Activated B cell treated with CpG ODN at 0.5 μM for 24 hours (primary cell): Measurements from ENCODE around the gene SNRNP70. TPM values are rescaled to one million over a fixed set of nuclear protein-coding genes. Genes with fewer than 3 reads are reported as not detected.

Experiments used
- ATAC-seq: fragments of 200-7000 bp; cut with Tn5 transposase; one replicate; pipeline ENCODE4 v1.10.0; 2021; ENCODE audit warnings: low read depth, mild to moderate bottlenecking, moderate library complexity
- CTCF ChIA-PET: fragments of 350-600 bp; sonication (Branson Sonifier 250); formaldehyde crosslinking; loops from one replicate; lab custom pipeline; 2021; ENCODE audit warnings: antibody characterized with exemption; lab: Charles Lee
- POLR2A ChIA-PET: fragments of 350-600 bp; sonication (Branson Sonifier 250); formaldehyde crosslinking; loops from one replicate; lab custom pipeline; 2021; ENCODE audit warnings: antibody characterized with exemption; lab: Charles Lee
- DNase-seq: peaks from one replicate; pipeline ENCODE4 v3.0.0; 2022
- H3K27ac Mint-ChIP-seq: one replicate; pipeline ENCODE4 v1.8.0; 2020; ENCODE audit warnings: mixed read lengths
- H3K27me3 Mint-ChIP-seq: one replicate; pipeline ENCODE4 v1.8.0; 2021; ENCODE audit warnings: mixed read lengths
- H3K36me3 Mint-ChIP-seq: one replicate; pipeline ENCODE4 v1.8.0; 2021; ENCODE audit warnings: low read depth, mixed read lengths
- H3K4me1 Mint-ChIP-seq: one replicate; pipeline ENCODE4 v1.8.0; 2021; ENCODE audit warnings: mixed read lengths
- H3K4me3 Mint-ChIP-seq: one replicate; pipeline ENCODE4 v1.8.0; 2020; ENCODE audit warnings: mild to moderate bottlenecking, mixed read lengths
- H3K9me3 Mint-ChIP-seq: one replicate; pipeline ENCODE4 v1.8.0; 2020; ENCODE audit warnings: mixed read lengths
- CTCF ChIP-seq: fragments of 200-600 bp; IDR thresholded peaks from one replicate; pipeline ENCODE4 v1.8.0; 2022; ENCODE audit warnings: antibody characterized with exemption, mild to moderate bottlenecking
- intact Hi-C: fragments of 100-400 bp; cut with micrococcal nuclease; formaldehyde crosslinking; loops from one replicate; pipeline ENCODE4 v1.15.1; 2024
- total RNA-seq: library from RNA; stranded (reverse); gene quantifications from 2 replicates; pipeline ENCODE4 v1.2.3, GENCODE V29; 2022

SNRNP70 gene
- total RNA-seq, 1 donor from 2014 or later, result 298 TPM

DNA sequence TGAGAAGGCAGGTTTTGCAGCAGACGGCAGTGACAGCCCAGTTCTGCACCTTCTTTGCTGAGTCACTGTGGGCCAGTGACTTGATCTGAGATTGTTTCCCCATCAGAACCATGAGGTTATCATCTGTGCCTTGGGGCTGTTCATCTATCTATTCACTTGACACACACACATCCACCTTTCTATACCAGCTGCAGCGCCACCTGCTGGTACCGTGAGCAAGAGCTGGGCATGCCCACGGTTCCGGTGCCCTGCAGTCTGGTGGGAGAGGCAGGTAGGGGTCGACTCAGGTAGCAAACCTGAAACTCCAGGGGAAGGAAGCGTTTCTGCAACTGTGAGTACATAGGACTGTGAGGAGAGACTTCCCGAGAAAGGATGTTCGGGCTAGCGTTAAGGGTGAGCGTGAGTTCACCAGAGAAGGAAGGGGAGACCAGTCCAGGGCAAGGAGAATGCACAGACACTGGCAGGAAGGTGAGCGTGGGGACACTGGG lies 21.4 kb downstream of the SNRNP70 start:
- Mint-ChIP-seq H3K27ac (peak overlapping the region; percentile 62), H3K9me3 (no peaks in the 10 kb centered on the region), H3K4me3 (no peak overlapping the region), H3K4me1 (peaks cover 9% of the 10 kb centered on the region), H3K27me3 (no peaks in the 10 kb centered on the region), H3K36me3 (peaks cover 66% of the 10 kb centered on the region)
- intact Hi-C loops, result no loop called here
- CTCF ChIA-PET, result interaction anchor here (0.9 to 1.7 kb wide), 6 partner anchors 9 to 101 kb away, joined by 3 to 19 read pairs (median 4); no protein-coding TSS in a partner anchor
- peak; percentile 56 for DNase-seq
- TF ChIP-seq CTCF, result peak; percentile 28
- ATAC-seq, result peak; percentile 83
- POLR2A ChIA-PET, result interaction anchor here (1.3 kb wide), 1 partner anchor 9 kb away, joined by 4 read pairs; no protein-coding TSS in a partner anchor

GRCh38 chr19:49107625-49108459 lies 22.6 kb downstream of the SNRNP70 start:
- no peak for TF ChIP-seq CTCF
- no peak overlapping the region for H3K4me3 Mint-ChIP-seq
- ChIA-PET CTCF (no interaction called here), POLR2A (no interaction called here)
- H3K4me1 Mint-ChIP-seq, result peaks cover 9% of the 10 kb centered on the region
- H3K27ac Mint-ChIP-seq, result no peak overlapping the region
- DNase-seq, result no peak
- H3K9me3 Mint-ChIP-seq, result no peaks in the 10 kb centered on the region
- intact Hi-C loops, result no loop called here
- ATAC-seq, result no peak
- no peaks in the 10 kb centered on the region for H3K27me3 Mint-ChIP-seq
- H3K36me3 Mint-ChIP-seq, result peaks cover 57% of the 10 kb centered on the region

DNA sequence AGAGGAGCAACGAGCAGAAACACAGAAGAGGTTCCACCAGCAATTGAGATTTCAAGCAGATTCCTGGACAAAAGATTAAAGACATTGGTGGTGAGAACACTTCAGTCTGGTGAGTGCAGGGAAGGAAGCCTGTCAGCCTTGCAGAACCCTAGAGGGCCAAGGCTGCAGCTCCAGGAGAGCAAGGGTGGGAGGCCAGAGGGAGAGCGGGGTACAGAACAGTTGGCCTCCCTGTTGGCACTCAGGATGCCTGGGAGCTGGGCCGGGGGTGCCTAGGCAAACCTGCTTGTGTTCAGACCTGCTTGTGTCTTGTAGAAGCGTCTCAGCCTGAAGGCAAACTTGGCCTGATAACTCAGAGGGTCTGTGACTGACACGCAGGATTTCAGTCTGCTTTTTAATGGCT lies 23.8 kb downstream of the SNRNP70 start:
- Mint-ChIP-seq H3K4me3 (no peak overlapping the region), H3K27ac (no peak overlapping the region), H3K27me3 (no peaks in the 10 kb centered on the region), H3K9me3 (no peaks in the 10 kb centered on the region), H3K36me3 (peaks cover 51% of the 10 kb centered on the region), H3K4me1 (peaks cover 14% of the 10 kb centered on the region)
- ATAC-seq (no peak), DNase-seq (no peak)
- intact Hi-C loops, result no loop called here
- CTCF ChIA-PET, result interaction anchor here (1.4 kb wide), 1 partner anchor 11 kb away, joined by 3 read pairs; no protein-coding TSS in a partner anchor
- POLR2A ChIA-PET, result interaction anchor here (0.5 to 0.7 kb wide), 2 partner anchors 450 to 475 kb away, joined by 3 to 8 read pairs; no protein-coding TSS in a partner anchor
- TF ChIP-seq CTCF, result no peak

GRCh38 chr19:49109569-49110233 lies 24.4 kb downstream of the SNRNP70 start:
- H3K4me3 Mint-ChIP-seq, result no peak overlapping the region
- ATAC-seq, result no peak
- CTCF ChIA-PET, result interaction anchor here (1.4 kb wide), 1 partner anchor 12 kb away, joined by 3 read pairs; no protein-coding TSS in a partner anchor

More at GRCh38 chr19:49109569-49110233, 24.4 kb downstream of the SNRNP70 start:
- no peak for DNase-seq
- Mint-ChIP-seq H3K4me1 (peaks cover 11% of the 10 kb centered on the region), H3K27ac (no peak overlapping the region), H3K36me3 (peaks cover 45% of the 10 kb centered on the region), H3K9me3 (no peaks in the 10 kb centered on the region), H3K27me3 (no peaks in the 10 kb centered on the region)
- POLR2A ChIA-PET, result interaction anchor here (0.6 to 0.7 kb wide), 2 partner anchors 34 to 476 kb away, joined by 4 to 8 read pairs; no protein-coding TSS in a partner anchor
- intact Hi-C loops, result loop anchor here (5.0 to 10.0 kb wide), 4 partner anchors 98 to 765 kb away; partner anchors contain the start of genes AKT1S1, DBP, GYS1 and RUVBL2
- no peak for TF ChIP-seq CTCF
